Calu3 (cell line): ENCODE results near the gene MTMR2. TPM values are rescaled to one million over a fixed set of nuclear protein-coding genes. Genes with fewer than 3 reads are reported as not detected.

Experiments
- BruUV-seq: library from RNA; stranded (reverse); fragments of 400-500 nt; replicated peaks from 2 replicates; lab custom pipeline; 2021; lab: Mats Ljungman, UMichigan
- CTCF ChIA-PET: fragments of 300-600 bp; sonication (Branson Sonifier 250); formaldehyde crosslinking; loops from one replicate; lab custom pipeline; 2022; ENCODE audit warnings: antibody characterized with exemption; lab: Charles Lee
- DNase-seq: peaks from one replicate; pipeline ENCODE4 v3.0.0; 2022
- H3K27ac Mint-ChIP-seq: one replicate; pipeline ENCODE4 v1.8.0; 2022; ENCODE audit warnings: mixed read lengths; ENCODE audit not compliant: unreplicated experiment
- H3K27me3 Mint-ChIP-seq: one replicate; pipeline ENCODE4 v1.8.0; 2022; ENCODE audit warnings: mixed read lengths; ENCODE audit not compliant: unreplicated experiment
- H3K36me3 Mint-ChIP-seq: one replicate; pipeline ENCODE4 v1.8.0; 2022; ENCODE audit warnings: mild to moderate bottlenecking, moderate library complexity, mixed read lengths; ENCODE audit not compliant: insufficient read depth, unreplicated experiment
- H3K4me1 Mint-ChIP-seq: one replicate; pipeline ENCODE4 v1.8.0; 2022; ENCODE audit warnings: mild to moderate bottlenecking, low read depth, mixed read lengths; ENCODE audit not compliant: unreplicated experiment
- H3K4me3 Mint-ChIP-seq: one replicate; pipeline ENCODE4 v1.8.0; 2022; ENCODE audit warnings: mild to moderate bottlenecking, low read depth, moderate library complexity, mixed read lengths; ENCODE audit not compliant: unreplicated experiment
- H3K9me3 Mint-ChIP-seq: one replicate; pipeline ENCODE4 v1.8.0; 2022; ENCODE audit warnings: low read depth, mixed read lengths; ENCODE audit not compliant: unreplicated experiment
- intact Hi-C: fragments of 100-400 bp; cut with micrococcal nuclease; formaldehyde crosslinking; loops from one replicate; pipeline ENCODE4 v1.10.0; 2022; ENCODE audit not compliant: unreplicated experiment
- total RNA-seq: library from RNA; stranded (reverse); gene quantifications from 2 replicates; pipeline ENCODE4 v1.2.3, GENCODE V29; 2022
- TF ChIP-seq, protein P1 (sequence below): fragments of 200-600 bp; IDR thresholded peaks from one replicate; pipeline ENCODE4 v1.8.0; 2022; ENCODE audit warnings: antibody characterized with exemption; ENCODE audit not compliant: unreplicated experiment

Gene MTMR2
- total RNA-seq, 1 experiment from 2014 or later: 17.4 TPM

DNA sequence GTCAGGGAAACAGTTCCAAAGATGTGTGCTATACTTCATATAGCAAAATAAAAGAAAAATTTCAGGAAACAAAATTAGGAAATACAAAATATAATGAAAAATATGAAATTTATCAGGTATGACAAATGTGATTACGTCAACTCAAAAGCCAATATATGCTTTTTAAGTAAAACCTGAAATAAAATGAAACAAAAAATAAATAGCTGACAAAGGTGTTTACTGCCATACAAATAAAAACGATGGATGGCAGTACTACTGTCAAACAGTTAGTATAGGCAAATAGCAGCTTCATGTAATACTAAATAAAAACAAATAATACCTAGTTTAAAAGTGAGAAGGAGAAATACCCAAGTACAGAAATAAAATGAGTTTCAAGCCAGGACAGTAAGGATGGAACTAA is 119.9 kb downstream of the MTMR2 start:
- Mint-ChIP-seq H3K4me3 (no peak overlapping the region), H3K36me3 (peaks cover 14% of the 10 kb centered on the region), H3K4me1 (no peaks in the 10 kb centered on the region), H3K27ac (no peak overlapping the region), H3K27me3 (no peaks in the 10 kb centered on the region), H3K9me3 (no peaks in the 10 kb centered on the region)
- intact Hi-C loops: no loop called here
- DNase-seq: no peak
- BruUV-seq: no TSS peak
- TF ChIP-seq, protein P1, sequence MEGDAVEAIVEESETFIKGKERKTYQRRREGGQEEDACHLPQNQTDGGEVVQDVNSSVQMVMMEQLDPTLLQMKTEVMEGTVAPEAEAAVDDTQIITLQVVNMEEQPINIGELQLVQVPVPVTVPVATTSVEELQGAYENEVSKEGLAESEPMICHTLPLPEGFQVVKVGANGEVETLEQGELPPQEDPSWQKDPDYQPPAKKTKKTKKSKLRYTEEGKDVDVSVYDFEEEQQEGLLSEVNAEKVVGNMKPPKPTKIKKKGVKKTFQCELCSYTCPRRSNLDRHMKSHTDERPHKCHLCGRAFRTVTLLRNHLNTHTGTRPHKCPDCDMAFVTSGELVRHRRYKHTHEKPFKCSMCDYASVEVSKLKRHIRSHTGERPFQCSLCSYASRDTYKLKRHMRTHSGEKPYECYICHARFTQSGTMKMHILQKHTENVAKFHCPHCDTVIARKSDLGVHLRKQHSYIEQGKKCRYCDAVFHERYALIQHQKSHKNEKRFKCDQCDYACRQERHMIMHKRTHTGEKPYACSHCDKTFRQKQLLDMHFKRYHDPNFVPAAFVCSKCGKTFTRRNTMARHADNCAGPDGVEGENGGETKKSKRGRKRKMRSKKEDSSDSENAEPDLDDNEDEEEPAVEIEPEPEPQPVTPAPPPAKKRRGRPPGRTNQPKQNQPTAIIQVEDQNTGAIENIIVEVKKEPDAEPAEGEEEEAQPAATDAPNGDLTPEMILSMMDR: no peak
- CTCF ChIA-PET: no interaction called here

DNA sequence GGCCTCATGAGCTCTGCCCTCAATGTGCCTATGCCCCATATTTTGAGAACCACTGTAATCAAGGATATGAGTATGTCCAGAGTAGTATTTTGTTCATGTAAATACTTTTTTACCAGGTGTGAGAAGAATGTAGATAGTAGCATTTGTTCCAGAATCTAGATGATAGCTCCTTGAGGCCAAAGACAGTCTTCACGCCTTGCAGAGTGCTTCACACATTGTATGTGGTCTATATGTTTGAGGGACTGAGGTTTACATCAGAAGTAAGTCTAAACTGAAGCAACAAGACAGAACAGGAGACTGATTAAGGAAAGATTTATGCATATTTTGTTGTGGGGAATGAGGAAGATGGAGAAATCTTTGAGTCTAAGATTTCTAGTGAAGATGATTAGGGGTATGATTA is 121.1 kb downstream of the MTMR2 start:
- peaks cover 14% of the 10 kb centered on the region for H3K36me3 Mint-ChIP-seq
- no peaks in the 10 kb centered on the region for H3K4me1 Mint-ChIP-seq
- H3K4me3 Mint-ChIP-seq: no peak overlapping the region
- TF ChIP-seq, protein P1: no peak
- BruUV-seq: no TSS peak
- H3K9me3 Mint-ChIP-seq: no peaks in the 10 kb centered on the region
- intact Hi-C loops: no loop called here
- CTCF ChIA-PET: no interaction called here
- no peak overlapping the region for H3K27ac Mint-ChIP-seq
- no peaks in the 10 kb centered on the region for H3K27me3 Mint-ChIP-seq
- DNase-seq: no peak

DNA sequence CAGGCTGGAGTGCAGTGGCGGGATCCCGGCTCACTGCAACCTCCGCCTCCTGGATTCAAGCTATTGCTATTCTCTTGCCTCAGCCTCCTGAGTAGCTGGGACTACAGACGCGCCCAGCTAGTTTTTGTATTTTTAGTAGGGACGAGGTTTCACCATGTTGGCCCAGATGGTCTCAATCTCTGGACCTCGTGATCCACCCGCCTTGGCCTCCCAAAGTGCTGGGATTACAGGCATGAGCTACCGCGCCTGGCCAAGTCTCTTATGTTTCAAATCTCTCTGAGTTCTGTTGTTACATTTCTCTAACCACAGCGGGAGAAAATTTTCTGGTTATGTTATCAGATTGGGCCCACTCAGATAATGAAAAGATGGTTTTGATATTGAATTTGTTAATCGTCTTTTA is 123.5 kb downstream of the MTMR2 start:
- no TSS peak for BruUV-seq
- TF ChIP-seq, protein P1: no peak
- Mint-ChIP-seq H3K4me3 (no peak overlapping the region), H3K9me3 (no peaks in the 10 kb centered on the region), H3K4me1 (peaks cover 11% of the 10 kb centered on the region), H3K36me3 (peaks cover 14% of the 10 kb centered on the region), H3K27me3 (no peaks in the 10 kb centered on the region), H3K27ac (no peak overlapping the region)
- intact Hi-C loops: no loop called here
- DNase-seq: no peak
- CTCF ChIA-PET: no interaction called here

DNA sequence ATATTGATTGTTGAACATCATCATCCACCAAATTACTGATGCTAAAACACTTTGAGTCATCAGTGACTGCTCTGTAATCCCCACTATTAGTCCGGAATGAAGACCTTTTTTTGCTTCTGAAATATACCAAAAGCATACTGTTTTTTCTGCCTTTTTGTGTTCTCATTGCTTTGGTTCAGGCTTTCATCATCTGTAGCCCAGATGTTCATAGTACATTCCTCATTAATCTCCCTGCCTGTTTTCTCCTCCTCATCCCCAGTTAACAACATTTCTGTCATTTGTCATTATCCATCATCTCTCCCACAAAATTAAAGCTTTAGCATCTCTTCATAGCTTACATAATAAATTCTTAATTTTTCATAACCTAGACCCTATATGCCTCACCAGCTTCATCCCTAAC is 124.4 kb downstream of the MTMR2 start:
- intact Hi-C loops: no loop called here
- Mint-ChIP-seq H3K27me3 (no peaks in the 10 kb centered on the region), H3K27ac (no peak overlapping the region), H3K4me3 (no peak overlapping the region), H3K36me3 (peaks cover 17% of the 10 kb centered on the region), H3K4me1 (peaks cover 20% of the 10 kb centered on the region), H3K9me3 (no peaks in the 10 kb centered on the region)
- no peak for DNase-seq
- CTCF ChIA-PET: no interaction called here
- TF ChIP-seq, protein P1: no peak
- no TSS peak for BruUV-seq
